ENCODE data around the gene UMODL1.

UMODL1 gene

DNA sequence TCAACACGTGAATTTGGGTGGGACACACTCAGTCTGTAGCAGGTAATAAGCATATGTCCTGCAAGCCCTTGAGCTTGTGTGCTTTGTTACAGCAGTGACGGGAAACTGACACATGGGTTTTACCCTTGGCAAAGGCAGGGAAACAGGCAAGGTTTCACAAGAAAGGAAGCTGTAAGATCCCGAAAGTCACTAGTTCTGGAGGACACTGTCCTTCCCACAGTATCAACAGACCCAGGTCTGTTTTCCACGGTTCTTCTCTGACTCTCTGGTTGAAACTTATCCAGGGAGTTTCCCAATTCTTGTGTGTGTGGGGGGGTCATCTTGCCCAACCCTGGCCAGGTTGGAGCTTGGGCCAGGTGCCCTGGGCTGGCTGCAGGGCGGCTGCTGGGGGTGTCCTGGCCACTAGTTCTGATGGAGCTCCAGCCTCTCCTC lies 31.6 kb upstream of the UMODL1 start:
- no peak for DNase-seq

DNA sequence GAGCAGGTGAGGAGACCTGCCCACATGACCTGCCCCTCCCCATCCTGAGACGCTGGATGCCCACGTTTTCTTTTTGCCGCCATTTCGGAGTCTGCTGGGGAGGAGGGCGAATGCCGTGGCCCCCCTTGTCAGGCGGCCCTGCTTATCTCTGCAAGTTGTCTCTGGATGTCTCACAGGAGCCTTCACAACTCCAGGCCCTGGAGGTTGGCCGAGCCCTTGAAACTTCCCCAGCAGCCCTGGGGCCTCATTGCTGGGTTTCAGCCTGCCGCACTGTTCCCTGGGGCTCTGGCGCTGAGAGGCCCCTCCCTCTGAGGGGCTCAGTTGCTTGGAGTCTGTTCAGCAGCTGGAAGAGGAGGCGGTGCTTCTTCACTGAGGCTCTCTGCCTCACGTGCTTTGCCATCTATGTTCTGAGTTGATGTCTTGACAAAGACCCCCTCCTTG lies 31.2 kb upstream of the UMODL1 start:
- no peak for DNase-seq

DNA sequence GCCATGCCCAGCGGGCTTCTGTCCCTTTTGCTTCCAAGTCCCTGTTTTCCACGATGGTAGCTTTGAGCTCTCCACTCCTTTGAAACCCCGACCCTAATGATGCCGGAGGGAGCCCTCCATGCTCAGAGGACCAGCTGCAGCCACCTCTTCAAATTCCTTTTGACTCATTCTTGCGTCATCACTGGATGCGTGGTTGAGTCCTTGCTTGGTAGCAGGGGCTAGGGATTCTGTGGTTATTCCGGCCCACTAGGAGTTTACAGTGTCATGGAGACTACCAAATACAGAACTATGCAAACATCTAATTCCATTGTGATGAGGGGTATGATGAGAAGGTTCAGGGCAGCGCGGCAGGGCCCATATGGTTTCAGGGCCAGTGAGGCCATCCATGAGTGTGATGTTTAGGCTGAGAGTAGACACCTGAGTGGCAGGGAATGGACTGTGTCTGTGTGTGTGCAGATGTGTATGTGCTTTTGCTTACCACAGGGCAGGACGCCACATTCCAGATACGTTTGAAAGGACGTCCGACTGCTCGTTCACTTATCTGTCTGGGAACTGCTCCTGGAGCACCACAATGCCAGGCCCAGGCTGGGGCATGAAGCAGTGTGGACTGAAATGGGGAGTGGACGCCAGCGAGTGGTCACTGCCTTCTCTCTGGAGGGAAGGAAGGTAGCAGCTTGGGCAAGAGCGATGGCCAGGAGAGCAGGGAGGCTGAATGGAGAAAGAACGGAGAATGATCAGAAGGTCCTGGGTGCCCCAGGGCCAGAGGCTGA lies 30.5 kb upstream of the UMODL1 start:
- DNase-seq, result no peak

GRCh38 chr21:42041246-42041645 lies 29.9 kb upstream of the UMODL1 start:
- no peak for DNase-seq

GRCh38 chr21:42041711-42042110 lies 29.4 kb upstream of the UMODL1 start:
- DNase-seq, result no peak

GRCh38 chr21:42042651-42043050 lies 28.5 kb upstream of the UMODL1 start:
- DNase-seq, result no peak

GRCh38 chr21:42043201-42043895 lies 27.8 kb upstream of the UMODL1 start:
- no peak for DNase-seq

DNA sequence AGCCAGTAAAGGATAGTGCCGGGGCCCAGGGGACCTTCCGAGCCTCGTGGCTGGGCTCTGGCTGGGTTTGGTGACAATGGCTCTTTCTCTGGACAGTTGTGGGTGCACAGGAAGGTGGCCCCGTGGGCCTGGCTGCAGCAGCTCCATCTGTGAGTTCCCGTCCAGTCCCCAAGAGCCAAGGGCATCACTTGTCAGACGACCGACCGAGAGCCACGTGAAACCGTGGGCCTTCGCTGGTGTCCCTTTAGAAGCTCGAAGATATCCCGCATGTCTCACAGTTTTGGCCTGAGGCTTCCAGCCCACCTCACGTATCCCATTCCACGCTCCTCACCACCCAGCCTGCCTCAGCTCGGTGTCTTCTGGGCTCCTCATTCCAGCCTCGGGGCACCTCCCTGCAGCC lies 27.2 kb upstream of the UMODL1 start:
- DNase-seq, result no peak

DNA sequence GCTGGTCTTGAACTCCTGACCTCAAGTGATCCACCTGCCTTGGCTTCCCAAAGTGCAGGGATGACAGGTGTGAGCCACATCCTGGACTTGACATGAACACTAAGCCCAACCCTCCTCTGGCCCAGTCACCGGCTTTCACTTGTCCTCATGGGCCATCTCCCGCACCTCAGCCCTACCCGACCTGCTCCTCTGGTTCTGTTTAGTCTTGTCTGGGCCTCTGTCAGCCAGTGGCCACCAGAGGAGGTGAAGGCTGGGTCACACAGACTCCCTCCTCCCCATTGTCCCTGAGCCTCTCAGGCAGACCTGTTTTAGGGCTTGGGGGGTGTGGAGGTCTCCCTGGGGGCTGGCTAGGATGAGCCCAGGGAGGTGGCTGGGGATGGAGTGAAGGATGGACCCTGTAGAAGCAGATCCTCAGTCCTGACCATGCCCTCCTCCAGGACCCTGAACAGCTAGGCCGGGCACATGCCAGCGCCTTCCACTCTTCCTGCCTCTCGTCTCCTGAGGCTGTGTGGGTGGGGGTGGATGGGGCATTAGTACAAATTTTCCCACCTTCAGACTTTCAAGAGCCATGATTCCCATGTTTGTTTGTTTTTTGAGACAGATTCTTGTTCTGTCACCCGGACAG lies 26.1 kb upstream of the UMODL1 start:
- DNase-seq, result no peak

DNA sequence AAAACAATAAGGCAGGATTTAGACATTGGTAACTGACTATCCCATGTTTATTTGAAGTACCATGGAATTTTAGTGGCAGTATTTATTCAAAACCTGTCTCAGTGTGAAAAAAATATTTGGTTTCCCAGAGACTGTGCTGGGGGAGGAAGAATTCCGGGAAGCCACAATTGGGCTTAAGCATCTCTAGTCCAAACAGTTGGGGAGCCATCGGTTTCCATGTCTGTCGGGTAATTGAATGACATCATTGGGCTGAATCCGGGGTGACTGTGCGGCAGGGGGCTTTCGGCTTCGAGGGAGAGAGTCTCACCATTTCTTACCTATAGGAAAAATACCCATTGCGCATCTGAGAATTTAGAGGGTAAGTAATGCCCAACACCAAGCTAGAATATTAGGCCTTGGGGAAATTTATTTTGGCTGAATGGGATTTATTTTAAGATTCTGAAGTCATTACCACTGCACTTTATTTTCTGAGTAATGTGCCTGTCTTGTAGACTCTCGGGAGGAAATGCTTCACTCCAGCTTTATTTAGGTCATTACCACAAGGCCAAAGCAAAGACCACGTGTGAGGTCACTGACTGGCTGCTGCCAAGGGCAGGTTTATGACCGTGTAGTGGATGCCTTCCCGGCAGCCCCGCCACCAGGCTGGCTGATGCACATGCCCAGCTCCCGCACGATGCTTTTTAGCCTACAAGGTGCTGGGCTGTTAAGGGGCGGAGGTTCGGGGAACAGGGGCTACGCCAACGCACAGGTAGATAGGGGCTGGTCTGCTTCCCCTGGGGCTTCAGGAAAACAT lies 23.1 kb upstream of the UMODL1 start:
- DNase-seq, result no peak

DNA sequence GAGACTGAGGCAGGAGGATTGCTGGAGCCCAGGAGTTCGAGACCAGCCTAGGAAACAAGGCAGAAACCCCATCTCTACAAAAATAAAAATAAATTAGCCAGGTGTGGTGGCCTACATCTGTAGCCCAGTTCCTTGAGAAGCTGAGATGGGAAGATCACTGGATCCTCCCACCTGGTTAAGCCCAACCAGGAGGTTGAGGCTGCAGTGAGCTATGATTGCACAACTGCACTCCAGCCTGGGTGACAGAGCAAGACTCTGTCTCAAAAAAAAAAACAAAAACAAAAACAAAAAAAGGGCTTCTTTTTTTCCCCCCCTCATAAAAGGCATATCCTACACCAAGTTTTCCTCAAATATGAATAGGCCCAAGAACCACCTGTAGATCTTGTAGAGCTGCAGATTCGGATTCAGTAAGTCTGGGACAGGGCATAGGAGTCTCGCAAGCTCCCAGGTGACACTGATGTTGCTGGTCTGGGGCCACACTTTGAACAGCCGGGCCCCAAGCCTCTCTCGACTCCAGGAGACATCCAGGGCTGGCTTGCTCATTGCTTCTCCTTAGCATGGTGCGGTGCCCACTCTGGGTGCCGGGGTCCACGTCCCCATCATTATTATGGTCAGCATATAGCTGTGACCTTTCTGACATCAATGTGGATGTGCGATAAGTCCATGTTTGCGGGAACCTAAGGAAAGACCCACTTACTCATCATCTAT lies 22.1 kb upstream of the UMODL1 start:
- DNase-seq, result no peak

DNA sequence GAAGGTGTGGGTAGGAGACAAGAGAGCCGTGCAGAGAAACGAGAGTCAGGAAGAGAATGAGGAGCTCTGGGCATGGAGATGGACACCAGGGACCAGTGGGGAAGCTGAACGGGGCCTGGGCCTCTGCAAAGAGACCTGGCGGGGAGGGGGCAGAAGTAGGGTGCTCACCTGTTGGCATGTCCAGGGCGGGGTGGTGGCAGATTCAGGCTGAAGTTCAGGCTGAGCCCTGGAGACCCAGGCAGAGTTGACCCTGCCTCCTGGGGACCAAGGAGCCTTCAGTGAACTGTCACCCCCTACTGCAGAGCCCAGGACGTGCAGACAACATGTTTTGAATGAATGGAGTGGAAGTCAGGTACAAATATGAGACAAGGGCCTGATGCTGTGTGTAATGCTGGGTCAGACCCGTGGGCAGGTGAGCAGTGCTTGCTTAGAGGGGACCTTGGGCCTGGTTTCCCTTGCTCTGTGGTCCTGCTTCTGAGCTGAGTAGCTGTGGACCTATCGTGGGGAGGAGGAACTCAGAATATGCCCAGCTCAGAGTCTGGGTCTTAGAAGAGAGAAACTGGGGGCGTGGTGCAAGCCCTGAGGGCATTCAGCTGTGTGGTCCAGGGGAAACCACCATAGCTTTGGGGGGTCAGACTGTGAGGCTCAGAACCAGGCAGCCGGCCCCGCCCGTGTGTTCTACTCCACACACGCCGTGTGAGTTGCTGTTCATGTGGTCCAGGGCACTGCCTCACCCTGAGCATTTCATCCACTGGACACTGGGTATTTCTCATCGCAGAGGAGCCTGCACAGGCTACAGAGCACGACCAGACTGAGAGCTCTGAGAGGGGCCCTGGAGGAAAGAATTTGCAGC lies 21.3 kb upstream of the UMODL1 start:
- DNase-seq, result no peak

DNA sequence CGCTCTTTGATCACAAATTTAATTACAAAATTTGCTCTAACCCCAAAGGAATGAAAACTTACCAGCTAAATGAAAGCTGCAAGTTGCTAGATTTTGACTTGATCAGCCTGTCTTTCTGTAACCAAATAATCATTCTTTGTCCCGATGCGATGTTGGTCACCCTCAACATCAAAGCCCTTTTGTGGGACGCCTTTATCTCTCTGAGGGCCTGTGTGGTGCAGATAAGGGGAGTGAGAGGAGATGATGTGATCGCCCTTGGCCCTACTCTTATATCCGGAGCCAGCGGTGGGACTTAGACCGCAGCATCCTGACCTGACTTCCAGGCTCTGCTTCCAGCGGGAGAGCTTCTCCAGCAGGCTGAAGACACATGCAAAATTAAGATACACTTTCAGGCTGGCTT lies 19.3 kb upstream of the UMODL1 start:
- no peak for DNase-seq

GRCh38 chr21:42055425-42055824 lies 15.7 kb upstream of the UMODL1 start:
- no peak for DNase-seq

DNA sequence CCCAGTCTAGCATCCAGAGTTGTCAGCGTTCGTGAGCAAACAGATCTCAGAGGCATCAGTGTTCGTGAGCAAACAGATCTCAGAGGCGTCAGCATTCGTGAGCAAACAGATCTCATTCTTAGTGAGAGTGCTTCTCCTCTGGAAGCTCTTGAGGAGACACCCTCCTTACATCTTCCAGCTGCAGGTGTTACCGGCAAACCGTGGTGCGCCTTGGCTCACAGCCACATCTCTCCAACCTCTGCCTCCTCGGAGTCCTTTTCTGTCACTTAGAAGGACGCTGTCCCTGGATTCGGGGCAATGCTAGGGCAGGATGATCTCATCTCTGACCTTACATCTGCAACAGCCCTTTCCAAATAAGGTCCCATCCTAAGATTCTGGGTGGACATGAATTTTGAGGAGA lies 14.6 kb upstream of the UMODL1 start:
- no peak for DNase-seq

DNA sequence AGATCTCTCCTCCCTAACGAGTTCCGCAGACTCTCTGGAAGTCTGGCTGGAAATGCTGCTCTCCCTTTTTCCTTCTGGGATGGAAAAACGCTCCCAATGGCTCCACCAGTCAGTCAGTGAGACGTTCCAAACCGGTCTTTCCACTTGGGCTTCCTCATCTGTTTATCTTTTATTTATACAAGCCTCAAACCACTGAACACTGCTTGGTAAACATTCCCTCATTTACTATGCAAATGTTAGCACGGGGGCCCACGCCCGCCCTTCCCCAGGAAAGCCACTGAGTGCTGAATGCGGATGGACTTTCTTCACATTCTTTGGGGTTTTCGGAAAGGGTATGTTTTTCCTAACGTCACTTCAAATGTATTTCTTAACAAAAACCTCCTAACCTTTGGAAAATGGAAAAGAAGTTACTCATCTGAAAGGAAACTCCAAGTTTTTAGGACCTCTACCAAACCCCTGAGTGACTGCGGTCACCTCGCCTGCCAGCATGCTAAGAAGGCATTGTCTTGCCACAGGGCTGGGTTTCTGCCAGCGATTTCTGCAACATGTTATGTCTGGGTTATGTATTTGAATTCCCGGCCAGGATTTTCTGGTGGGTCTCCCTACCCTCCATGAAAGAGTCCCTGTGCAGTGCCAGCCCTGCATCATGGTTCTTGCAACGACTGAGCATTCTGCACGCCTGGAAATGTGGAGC lies 14.0 kb upstream of the UMODL1 start:
- DNase-seq, result no peak

DNA sequence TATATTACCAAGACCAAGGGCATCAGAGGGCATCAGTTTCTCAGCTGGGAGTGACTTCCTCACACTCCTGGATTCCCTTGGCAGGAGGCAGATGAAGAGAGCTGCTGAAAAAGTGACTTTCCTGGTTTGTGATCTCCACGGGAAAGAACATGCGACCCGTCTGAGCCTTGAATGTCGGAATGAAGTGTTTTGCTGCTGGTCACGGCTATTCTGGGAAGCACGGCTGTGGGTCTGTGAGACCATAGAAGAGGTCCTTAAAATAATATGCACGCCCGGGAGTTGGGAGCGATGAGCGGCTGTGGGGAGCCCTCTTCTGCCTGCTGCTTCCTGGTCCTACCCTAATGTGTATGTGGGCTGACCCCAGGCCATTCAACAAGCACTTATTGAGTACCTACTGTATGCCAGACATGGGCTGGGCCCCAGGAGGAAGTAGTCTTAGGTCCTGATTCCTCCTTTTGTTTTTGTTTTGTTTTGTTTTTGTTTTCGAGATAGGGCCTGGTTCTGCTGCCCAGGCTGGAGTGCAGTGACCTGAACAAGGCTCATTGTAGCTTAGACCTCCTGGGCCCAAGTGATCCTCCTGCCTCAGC lies 13.2 kb upstream of the UMODL1 start:
- no peak for DNase-seq

GRCh38 chr21:42058631-42059111 lies 12.4 kb upstream of the UMODL1 start:
- DNase-seq, result no peak

- DNase-seq, result no peak
Measured at GRCh38 chr21:42059141-42059540, 12.0 kb upstream of the UMODL1 start.

GRCh38 chr21:42059721-42060120 lies 11.4 kb upstream of the UMODL1 start:
- no peak for DNase-seq

All from CD4-positive, alpha-beta T cell treated with Interferon gamma for 1 hour (primary cell).